ENCODE data around the gene KCNMB2.
"Not testable (repeated sequence)": the region's sequence is repeated elsewhere in the genome, so short reads cannot be mapped to it uniquely, and the experiment has no call there.

KCNMB2 gene

DNA sequence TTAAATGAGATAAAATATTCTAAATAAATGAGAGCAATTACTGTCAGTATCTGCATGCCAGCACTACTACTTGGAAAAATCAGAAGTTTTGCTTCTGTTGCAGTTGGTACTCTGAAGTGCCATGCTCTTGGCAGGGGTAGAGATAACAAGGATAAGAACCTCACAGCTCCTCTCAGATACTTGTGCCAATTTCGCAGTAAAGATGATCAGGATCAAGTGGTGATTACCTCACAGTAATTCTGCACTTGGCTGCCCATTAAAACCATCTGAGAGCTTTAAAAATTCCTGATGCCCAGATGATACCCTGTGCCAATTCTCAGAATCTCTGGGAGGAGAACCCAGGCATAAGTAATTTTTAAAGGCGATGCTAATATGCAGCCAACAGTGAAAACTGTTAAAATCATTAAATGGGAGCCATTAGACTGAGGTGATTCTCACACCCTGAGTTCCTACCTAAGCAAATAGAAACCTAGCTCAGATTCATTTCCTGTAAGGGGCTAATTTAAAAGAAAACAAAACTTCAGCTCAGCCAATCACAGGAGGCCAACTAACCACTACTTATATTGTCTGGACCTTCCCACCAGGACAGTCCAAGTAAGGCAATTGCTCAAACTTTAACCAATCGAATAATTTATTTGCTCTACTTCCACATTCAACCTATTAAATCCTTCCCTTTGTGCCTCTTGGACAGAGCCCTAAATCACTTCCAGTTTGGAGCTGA is 171.2 kb downstream of the KCNMB2 start:
- no peak for DNase-seq

DNA sequence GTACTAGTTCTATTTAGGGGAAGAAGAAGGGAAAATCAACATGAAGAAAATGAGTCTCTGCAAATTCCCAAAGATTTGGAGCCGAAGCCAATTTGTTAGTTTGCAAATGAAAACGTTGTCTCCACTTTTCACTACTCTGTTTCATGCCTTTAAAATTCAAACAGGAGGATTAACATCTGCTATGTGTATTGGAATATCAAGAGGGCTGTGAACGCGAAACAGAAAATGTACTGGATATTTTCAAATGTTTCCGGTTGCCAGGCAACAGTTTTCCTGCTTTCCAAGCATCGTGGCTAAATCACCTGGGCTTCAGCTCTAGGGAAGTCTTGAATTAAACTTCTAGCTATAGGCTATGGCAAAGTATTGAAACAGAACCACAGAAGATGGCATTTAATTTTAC is 172.8 kb downstream of the KCNMB2 start:
- no peak for DNase-seq

DNA sequence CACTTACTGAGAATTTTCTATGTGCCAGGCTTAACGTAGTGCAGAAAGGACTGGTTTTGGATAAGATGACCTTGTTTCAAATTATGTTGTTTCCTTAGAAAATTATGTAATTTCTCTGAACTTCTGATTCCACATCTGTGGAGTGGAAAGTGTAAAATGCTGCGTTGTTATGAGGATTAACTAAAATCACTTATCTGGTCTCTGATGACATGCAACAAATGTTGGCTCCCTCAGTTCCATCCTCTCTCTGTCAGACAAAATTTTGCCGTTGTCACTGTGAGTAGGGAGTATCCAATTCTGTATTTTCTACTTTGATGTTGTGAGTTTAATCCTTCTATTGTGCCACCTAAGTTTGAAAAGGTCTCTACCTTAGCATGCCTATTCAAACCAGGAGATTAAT is 175.5 kb downstream of the KCNMB2 start:
- DNase-seq: no peak

- DNase-seq: no peak
Observed at GRCh38 chr3:178712247-178712646, 176.0 kb downstream of the KCNMB2 start.

DNA sequence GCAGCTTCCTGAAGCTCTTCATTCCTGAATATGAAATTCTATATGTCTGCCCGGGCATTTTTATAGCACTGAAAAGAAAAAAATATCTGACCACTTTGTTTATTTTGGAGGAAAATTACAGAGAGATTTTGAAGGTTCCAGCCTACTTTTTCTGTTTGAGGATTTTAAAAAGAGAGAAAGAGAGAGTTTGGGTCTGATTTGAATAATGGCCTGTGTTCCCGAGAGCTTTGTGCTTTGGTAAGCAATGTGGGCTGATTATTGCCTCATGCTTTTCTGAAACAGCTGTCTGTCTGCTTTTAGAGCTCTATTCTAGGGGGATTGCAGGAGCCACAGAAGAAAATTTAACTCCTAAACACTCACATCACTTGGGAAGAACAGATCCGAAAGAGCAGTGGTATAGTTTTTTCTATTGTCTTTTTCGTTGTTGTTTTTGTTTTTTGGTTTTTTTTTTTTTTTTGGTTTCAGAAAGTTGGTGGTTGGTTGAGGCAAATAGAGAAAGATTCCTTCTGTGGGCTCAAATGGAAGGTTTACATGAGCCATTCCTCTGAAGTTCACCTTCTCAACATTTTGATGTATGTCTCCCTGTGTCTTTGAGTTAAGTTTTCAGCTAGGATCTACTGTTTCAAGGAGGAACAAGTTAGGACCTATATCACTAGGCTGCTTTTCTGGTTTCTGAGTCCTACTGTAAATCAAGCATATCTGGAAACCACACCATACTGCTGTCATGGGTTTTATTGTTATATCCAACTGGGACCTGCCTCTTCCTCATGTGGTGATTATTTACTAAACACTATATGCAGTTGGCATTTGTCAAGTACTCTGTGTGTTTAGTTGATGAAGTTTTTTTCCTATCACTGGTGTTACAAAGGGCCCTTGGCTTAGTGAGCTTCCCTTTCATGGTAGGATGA is 178.9 kb downstream of the KCNMB2 start:
- peak; percentile 10 for DNase-seq

DNA sequence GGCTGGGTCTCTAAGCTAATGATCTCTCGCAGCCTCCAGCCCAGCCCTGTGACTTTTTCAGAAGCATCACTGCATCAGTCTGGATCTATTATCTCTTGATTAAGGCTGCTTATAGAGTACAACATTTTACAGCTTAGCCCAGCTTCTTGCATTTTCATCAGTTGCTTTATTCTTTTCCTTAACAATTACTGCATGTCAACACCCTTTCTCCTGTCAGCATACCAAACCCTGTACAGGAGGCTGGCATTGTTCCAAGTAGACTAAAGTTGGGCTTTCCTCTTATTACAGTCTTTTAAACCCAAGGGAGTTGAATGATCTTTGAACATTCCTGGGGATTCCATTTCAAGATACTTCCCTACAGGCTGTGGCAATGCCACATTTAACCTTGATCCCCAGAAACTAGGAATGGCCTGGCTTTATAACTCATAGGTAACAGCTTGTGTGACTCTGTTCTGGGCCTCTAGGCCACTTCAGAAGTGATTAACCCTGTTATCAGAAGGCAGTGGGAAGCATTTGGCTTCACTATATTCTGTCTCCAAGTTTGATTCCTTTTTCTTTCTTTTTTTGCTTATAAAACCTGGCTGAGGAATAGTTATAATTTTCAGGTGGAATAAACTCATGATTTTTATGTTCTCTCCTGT is 182.9 kb downstream of the KCNMB2 start:
- no peak for DNase-seq

DNA sequence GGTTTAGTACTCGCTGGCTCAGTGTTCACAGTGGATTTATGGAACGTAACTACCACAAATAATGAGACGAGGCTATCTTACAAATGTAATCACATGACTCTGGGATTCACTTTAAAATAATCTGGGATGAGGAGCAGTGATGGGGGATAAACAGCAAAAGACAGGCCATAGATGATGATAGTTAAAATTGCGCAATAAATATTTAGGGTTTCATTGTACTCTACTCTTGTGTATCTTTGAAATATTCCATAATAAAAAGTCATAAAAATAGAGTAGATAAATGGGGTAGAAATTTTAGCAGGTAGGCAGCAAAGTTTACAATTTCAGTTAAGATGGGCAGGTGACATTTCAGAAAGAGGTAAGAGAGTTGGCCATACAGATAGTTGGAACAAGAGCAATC is 196.6 kb downstream of the KCNMB2 start:
- no peak for DNase-seq

GRCh38 chr3:178735032-178735674 is 198.9 kb downstream of the KCNMB2 start:
- no peak for DNase-seq

DNA sequence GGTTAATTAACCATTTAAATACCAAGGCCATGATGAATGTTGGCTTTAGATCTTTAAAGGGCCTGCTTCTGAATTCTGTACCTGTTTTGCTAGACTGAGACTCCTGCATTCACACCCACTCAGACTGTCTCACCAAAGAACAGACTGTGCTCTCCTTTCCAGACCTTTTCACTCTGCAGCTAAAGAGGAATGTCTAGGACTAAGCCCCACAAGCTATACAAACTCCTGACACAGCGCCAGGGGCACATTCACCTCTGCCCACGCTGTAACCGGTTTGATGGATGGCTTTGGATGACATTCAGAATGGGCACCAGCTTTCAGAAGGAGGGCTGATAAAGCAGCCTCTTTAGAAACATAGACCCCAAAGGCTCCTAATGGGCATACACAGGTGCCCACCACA is 200.1 kb downstream of the KCNMB2 start:
- no peak for DNase-seq

DNA sequence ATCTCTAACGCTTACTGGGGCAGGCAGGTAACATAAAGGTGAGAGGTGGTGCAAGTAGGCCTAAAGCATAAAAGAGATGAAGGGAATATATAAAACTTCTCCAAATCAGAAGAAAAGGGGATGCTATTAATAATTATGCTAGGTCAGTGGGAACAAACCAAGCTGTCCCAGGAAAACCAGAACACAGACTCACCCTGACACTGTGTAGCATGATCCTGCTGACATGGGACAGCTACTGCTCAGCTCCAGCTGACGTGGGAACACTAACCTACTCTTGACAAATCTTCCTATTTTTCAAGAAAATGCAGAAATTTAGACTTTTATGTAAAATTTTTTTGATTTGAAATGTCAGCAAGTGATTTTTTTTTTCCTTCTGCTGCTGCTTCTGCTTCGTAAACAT is 203.5 kb downstream of the KCNMB2 start:
- no peak for DNase-seq

DNA sequence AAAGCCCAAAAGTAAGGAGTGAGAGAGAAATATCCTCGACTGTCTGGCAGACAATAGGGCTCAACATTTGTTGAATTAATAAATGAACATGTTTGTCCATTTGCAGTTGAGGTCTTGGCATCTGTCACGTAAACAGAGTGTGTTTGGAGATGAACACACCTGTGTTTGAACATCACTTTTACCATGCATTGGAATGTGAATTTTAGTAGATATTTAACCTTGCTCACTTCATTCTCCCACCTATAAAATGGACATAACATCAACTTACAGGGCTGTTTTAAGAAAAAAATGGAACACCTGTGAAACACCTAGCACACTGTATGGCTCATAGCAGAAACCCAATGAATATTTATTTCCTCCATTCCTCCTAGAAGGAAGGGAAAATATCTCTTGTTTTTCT is 204.8 kb downstream of the KCNMB2 start:
- DNase-seq: no peak

GRCh38 chr3:178743297-178743696 is 207.1 kb downstream of the KCNMB2 start:
- no peak for DNase-seq

GRCh38 chr3:178745861-178746655 is 209.8 kb downstream of the KCNMB2 start:
- DNase-seq: not testable (repeated sequence)

GRCh38 chr3:178748874-178749273 is 212.6 kb downstream of the KCNMB2 start:
- DNase-seq: no peak

DNA sequence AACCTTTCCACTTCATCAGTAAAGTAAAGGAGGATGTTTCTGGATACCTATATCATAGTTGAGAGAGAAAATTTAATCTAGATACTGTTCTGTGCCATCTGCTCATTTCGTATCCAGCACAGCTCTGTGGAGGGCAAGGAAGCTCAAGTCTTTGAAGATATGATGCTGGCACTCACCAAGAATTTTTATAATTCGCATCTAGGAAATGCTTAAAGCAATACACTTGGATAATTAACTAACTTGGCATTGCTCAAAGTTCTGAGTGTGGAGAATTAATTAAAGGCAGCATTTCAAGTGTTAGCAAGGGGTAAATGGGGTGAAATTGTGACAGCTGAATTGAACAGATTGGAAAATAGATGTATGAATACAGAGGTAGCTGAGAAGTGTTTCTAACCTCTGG is 213.2 kb downstream of the KCNMB2 start:
- no peak for DNase-seq

DNA sequence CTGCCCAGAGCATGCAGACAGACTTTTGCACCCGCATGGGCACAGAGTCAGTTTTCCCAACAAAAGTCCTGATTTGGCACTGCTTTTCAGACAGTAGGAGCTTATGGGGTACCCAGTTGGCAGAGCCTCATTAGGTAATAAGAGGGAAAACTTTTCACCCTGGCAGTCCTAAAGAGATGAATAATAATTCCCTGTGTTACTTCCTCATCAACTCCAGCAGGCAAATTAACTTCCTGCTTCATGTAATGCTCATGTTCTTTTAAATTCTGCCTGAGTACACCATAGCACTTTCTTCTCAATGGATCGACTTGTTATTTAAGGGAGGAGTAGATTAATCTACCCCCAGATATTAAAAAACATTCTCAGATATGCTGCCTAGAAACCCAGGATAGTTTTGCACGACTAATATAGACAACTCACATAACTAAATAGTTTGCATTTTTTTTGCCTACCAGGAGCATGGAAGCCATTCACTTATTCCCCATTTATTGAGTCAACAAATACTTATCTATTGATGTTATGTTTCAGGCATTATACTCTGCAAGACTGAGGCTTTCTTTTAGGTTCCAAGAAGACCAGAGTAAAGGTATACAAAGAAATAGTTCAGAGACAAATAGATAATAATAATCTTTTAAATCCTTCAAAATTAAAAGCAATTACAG is 214.5 kb downstream of the KCNMB2 start:
- DNase-seq: no peak

DNA sequence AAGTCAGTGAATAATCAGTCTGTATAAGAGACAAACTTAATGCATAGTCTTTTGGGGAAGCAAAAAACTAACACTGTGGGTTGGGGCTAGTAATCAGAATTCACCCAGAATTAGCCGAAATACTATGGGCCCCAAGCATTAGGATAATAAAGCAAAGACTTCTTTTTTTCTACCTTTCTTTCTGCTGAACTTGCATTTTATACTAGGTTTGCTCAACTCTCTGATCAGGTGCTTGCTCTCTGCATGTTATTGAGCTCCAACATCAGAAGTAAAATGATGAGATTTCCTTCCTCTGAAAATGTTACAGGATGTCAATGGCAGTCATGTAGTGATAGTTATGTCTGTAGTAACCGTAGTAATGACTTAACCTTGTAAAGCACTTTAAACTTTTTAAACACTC is 216.6 kb downstream of the KCNMB2 start:
- no peak for DNase-seq

DNA sequence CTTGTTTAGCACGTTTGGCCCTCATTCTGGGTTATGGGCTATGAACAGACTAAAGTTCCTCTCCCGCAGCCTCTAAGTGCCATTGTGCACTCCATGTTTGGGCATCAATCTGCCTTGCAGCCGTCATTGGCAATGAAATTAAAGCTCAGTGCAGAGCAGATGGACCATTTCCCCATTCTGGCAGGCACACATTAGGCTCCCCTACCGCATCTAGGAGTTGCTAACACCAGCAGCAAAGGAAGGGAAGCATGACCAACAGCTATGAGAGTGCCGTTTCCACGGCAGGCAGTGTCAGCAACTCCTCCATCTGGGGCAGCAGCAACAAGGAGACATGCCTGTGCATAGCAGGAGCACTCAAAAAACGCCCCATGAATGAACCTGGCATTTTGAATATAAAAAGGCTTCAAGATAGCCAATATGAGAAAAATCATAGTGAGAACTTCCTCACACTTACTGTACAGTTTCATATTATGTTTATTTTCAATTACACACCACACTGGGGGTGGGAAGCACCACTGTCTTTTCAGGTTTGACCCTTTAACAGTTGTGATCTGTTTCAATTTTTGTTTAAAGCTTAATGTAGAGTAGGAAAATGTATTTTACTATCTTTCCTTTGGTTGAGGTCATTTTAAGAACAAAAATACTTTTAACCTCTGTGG is 218.7 kb downstream of the KCNMB2 start:
- no peak for DNase-seq

- no peak for DNase-seq
Observed at GRCh38 chr3:178761024-178761423, 224.8 kb downstream of the KCNMB2 start.

- no peak for DNase-seq
Observed at GRCh38 chr3:178761461-178761860, 225.2 kb downstream of the KCNMB2 start.

- DNase-seq: no peak
Observed at GRCh38 chr3:178762385-178762784, 226.1 kb downstream of the KCNMB2 start.
